Ovary (tissue), 9 donors: ENCODE results near the gene AIPL1. TPM values are rescaled to one million over a fixed set of nuclear protein-coding genes. Genes with fewer than 3 reads are reported as not detected.

Experiments used
- DNase-seq, 5 donors: peaks; one replicate each; pipeline ENCODE4 v3.0.0-alpha.2; 2019 to 2020
- H3K27ac ChIP-seq, 2 donors: fragments of 200-600 bp; one replicate each; pipeline versions ENCODE4 v1.5.1 to v1.8.0; 2019 to 2022
- H3K27me3 ChIP-seq: fragments of 200-600 bp; one replicate; pipeline ENCODE4 v1.8.0; 2022
- H3K36me3 ChIP-seq: fragments of 200-600 bp; sonication (generic); one replicate; pipeline ENCODE4 v1.5.1; 2019
- H3K4me1 ChIP-seq: one replicate; pipeline ENCODE4 v1.8.1; 2013; ENCODE audit warnings: mild to moderate bottlenecking, moderate library complexity; ENCODE audit not compliant: insufficient read depth
- H3K4me3 ChIP-seq: fragments of 200-600 bp; sonication (generic); one replicate; pipeline ENCODE4 v1.5.1; 2017
- H3K9me3 ChIP-seq, 2 donors: fragments of 200-600 bp in 1 of 2; sonication (generic) in 1 of 2; one replicate each; pipeline versions ENCODE4 v1.5.1 to v1.8.1; 2013 to 2019; ENCODE audit warnings: mild to moderate bottlenecking in 1 of 2, moderate library complexity in 1 of 2
- CTCF ChIP-seq, 3 donors: fragments of 450-650 bp in 2 of 3; fragments of 200-600 bp in 1 of 3; IDR thresholded peaks; one replicate each; pipeline versions ENCODE4 v1.5.1 to v1.8.0; 2016 to 2022; ENCODE audit warnings: antibody characterized with exemption in 3 of 3, mild to moderate bottlenecking in 1 of 3
- EP300 ChIP-seq: sonication (generic); formaldehyde crosslinking; IDR thresholded peaks from one replicate; pipeline ENCODE4 v1.6.1; 2017; ENCODE audit warnings: antibody characterized with exemption
- POLR2A ChIP-seq: fragments of 450-650 bp; IDR thresholded peaks from one replicate; pipeline ENCODE4 v1.6.1; 2017; ENCODE audit warnings: antibody characterized with exemption, mild to moderate bottlenecking, moderate library complexity
- WGBS, 3 donors: extraction: QIAGEN DNeasy Blood & Tissue Kit in 1 of 3; methylation state at CpG; one replicate each; pipeline versions ENCODE4 v1.1.5 to v1.1.7; 2013 to 2017; 5-methylcytosine and 5-hydroxymethylcytosine counted together
- intact Hi-C, 4 donors: fragments of 100-400 bp; cut with DNase I; formaldehyde crosslinking; loops; one replicate each; pipeline versions ENCODE4 v1.11.0 to v1.15.1; 2022 to 2023
- polyA plus RNA-seq, 2 donors: library from polyadenylated mRNA; stranded (reverse); fragments of 200-250 nt in 1 of 2; fragments of 350-450 nt in 1 of 2; fragmentation: Illumina TruSeq in 1 of 2; extraction: RNeasy Lipid Tissue Mini Kit (QIAGEN cat#74804) in 1 of 2; gene quantifications; one replicate each; pipeline ENCODE4 v1.2.3, GENCODE V29; 2013 to 2014
- total RNA-seq, 7 donors: library from RNA; depleted of rRNA in 2 of 7; stranded (reverse); fragments of >200 nt in 2 of 7; fragmentation: NEBNext Ultra II Directional in 3 of 7; extraction: Animal tissue kit (Norgen Biotek cat#: 25700) in 3 of 7; gene quantifications; one replicate each; pipeline versions ENCODE4 v1.1.0 to v1.2.4, GENCODE V29; 2016 to 2023
- donor health status: DM: no; HTN: no; CAD: no; lungs with moderate emphysema.
- donor health status: DM: no; HTN: no; CAD: no.
- donor health status: Bipolar disorder and iron deficiency.
- donor health status: DM: yes; HTN: yes; CAD: no.
- donor health status: DM: no; HTN: no; CAD: no.
- donor health status: DM: yes; HTN: yes; CAD: no.

The AIPL1 gene
- total and polyA plus RNA-seq, 9 donors = not detected

GRCh38 chr17:6453279-6454024, 18.5 kb upstream of the AIPL1 start:
- H3K36me3 ChIP-seq = no peaks in the 10 kb centered on the region
- intact Hi-C loops = no loop called here
- H3K27ac ChIP-seq = no peak overlapping the region
- 87 to 88% (median 87%) methylated on average over 14 of the region's 14 CpGs for WGBS, 3 donors
- no peak overlapping the region for H3K4me3 ChIP-seq
- no peaks in the 10 kb centered on the region for H3K9me3 ChIP-seq
- peaks cover 2% of the 10 kb centered on the region for H3K4me1 ChIP-seq
- peak in 1 of 5 donors; percentile 22 for DNase-seq
- TF ChIP-seq CTCF (IDR thresholded peaks at IDR 0.05) (no peak), EP300 (no peak), POLR2A (no peak)
- H3K27me3 ChIP-seq = no peaks in the 10 kb centered on the region

- 81 to 89% (median 83%) methylated on average over 10 of the region's 10 CpGs for WGBS, 3 donors
Measured at GRCh38 chr17:6452471-6453266, 17.7 kb upstream of the AIPL1 start.

GRCh38 chr17:6450926-6451832, 16.3 kb upstream of the AIPL1 start:
- Histone ChIP-seq H3K27ac (peak overlapping the region in 1 of 2 donors; percentile 42), H3K4me3 (no peak overlapping the region), H3K36me3 (no peaks in the 10 kb centered on the region), H3K9me3 (no peaks in the 10 kb centered on the region), H3K4me1 (peaks cover 2% of the 10 kb centered on the region), H3K27me3 (no peaks in the 10 kb centered on the region)
- TF ChIP-seq EP300 (no peak), CTCF (IDR thresholded peaks at IDR 0.05) (no peak), POLR2A (no peak)
- peak in 1 of 5 donors; percentile 20 for DNase-seq
- intact Hi-C loops = no loop called here
- WGBS, 3 donors = 12 to 28% (median 21%) methylated on average over 12 of the region's 12 CpGs

More at GRCh38 chr17:6452471-6453266, 17.7 kb upstream of the AIPL1 start:
- no peaks in the 10 kb centered on the region for H3K9me3 ChIP-seq
- H3K4me3 ChIP-seq = no peak overlapping the region
- intact Hi-C loops = no loop called here
- no peaks in the 10 kb centered on the region for H3K27me3 ChIP-seq
- H3K27ac ChIP-seq = no peak overlapping the region
- peak in 1 of 5 donors; percentile 9 for DNase-seq
- peaks cover 2% of the 10 kb centered on the region for H3K4me1 ChIP-seq
- H3K36me3 ChIP-seq = no peaks in the 10 kb centered on the region
- TF ChIP-seq EP300 (no peak), POLR2A (no peak), CTCF (IDR thresholded peaks at IDR 0.05) (no peak)

- Histone ChIP-seq H3K4me1 (peaks cover 2% of the 10 kb centered on the region), H3K27ac (no peak overlapping the region), H3K9me3 (no peaks in the 10 kb centered on the region), H3K4me3 (no peak overlapping the region), H3K36me3 (no peaks in the 10 kb centered on the region), H3K27me3 (no peaks in the 10 kb centered on the region)
- intact Hi-C loops = no loop called here
- peak in 1 of 5 donors; percentile 11 for DNase-seq
- 95 to 100% (median 97%) methylated on average over 6 of the region's 6 CpGs for WGBS, 3 donors
- no peak for TF ChIP-seq CTCF (IDR thresholded peaks at IDR 0.05)
- TF ChIP-seq EP300 = no peak
- no peak for TF ChIP-seq POLR2A
Measured at GRCh38 chr17:6449307-6449706, 14.4 kb upstream of the AIPL1 start.
